WERI-Rb-1 (cell line): ENCODE results near the gene TOP1.

Experiments
- DNase-seq: peaks from one replicate; pipeline ENCODE4 v3.0.0-alpha.2; 2020
- H3K27ac ChIP-seq: fragments of 250-450 bp; sonication (Bioruptor Pico); 2 replicates; pipeline ENCODE4 v1.5.1; 2020; ENCODE audit warnings: mild to moderate bottlenecking, moderate library complexity
- H3K27me3 ChIP-seq: fragments of 250-450 bp; sonication (Bioruptor Pico); 2 replicates; pipeline ENCODE4 v1.5.1; 2021; ENCODE audit warnings: mild to moderate bottlenecking, low read depth, moderate library complexity; ENCODE audit not compliant: insufficient read depth, severe bottlenecking
- H3K36me3 ChIP-seq: fragments of 250-450 bp; sonication (Bioruptor Pico); 2 replicates; pipeline ENCODE4 v1.5.1; 2020; ENCODE audit warnings: mild to moderate bottlenecking, moderate library complexity
- H3K4me3 ChIP-seq: 2 replicates; pipeline ENCODE4 v1.5.1; 2011; ENCODE audit warnings: low read depth, mild to moderate bottlenecking, control low read depth, low read length
- H3K9me3 ChIP-seq: fragments of 250-450 bp; sonication (Bioruptor Pico); 2 replicates; pipeline ENCODE4 v1.5.1; 2021; ENCODE audit warnings: mild to moderate bottlenecking, moderate library complexity; ENCODE audit not compliant: severe bottlenecking
- CTCF ChIP-seq: IDR thresholded peaks from 2 replicates; pipeline ENCODE4 v1.5.1; 2011; ENCODE audit warnings: low read depth, mild to moderate bottlenecking, control low read depth, inconsistent platforms, low read length

Gene TOP1

GRCh38 chr20:41011551-41012067, 17.0 kb upstream of the TOP1 start:
- Histone ChIP-seq H3K4me3 (no peak overlapping the region), H3K36me3 (no peaks in the 10 kb centered on the region), H3K27me3 (no peaks in the 10 kb centered on the region), H3K9me3 (peaks cover 8% of the 10 kb centered on the region), H3K27ac (no peak overlapping the region)
- no peak for DNase-seq
- no peak for TF ChIP-seq CTCF

GRCh38 chr20:41014561-41015088, 14.0 kb upstream of the TOP1 start:
- Histone ChIP-seq H3K27me3 (no peaks in the 10 kb centered on the region), H3K27ac (no peak overlapping the region), H3K9me3 (peaks cover 2% of the 10 kb centered on the region), H3K36me3 (no peaks in the 10 kb centered on the region), H3K4me3 (no peak overlapping the region)
- TF ChIP-seq CTCF, result no peak
- no peak for DNase-seq

GRCh38 chr20:41017448-41018042, 11.1 kb upstream of the TOP1 start:
- no peak for TF ChIP-seq CTCF
- H3K4me3 ChIP-seq, result no peak overlapping the region
- H3K27me3 ChIP-seq, result no peaks in the 10 kb centered on the region
- H3K9me3 ChIP-seq, result peaks cover 2% of the 10 kb centered on the region
- H3K36me3 ChIP-seq, result no peaks in the 10 kb centered on the region
- DNase-seq, result no peak
- no peak overlapping the region for H3K27ac ChIP-seq

GRCh38 chr20:41018153-41018552, 10.5 kb upstream of the TOP1 start:
- Histone ChIP-seq H3K27ac (no peak overlapping the region), H3K36me3 (no peaks in the 10 kb centered on the region), H3K9me3 (peaks cover 2% of the 10 kb centered on the region), H3K4me3 (no peak overlapping the region), H3K27me3 (no peaks in the 10 kb centered on the region)
- DNase-seq, result no peak
- TF ChIP-seq CTCF, result no peak

GRCh38 chr20:41023549-41023948, 5.1 kb upstream of the TOP1 start:
- no peak for TF ChIP-seq CTCF
- DNase-seq, result no peak
- Histone ChIP-seq H3K27ac (no peak overlapping the region), H3K9me3 (no peaks in the 10 kb centered on the region), H3K27me3 (no peaks in the 10 kb centered on the region), H3K4me3 (no peak overlapping the region), H3K36me3 (no peaks in the 10 kb centered on the region)

- no peak for DNase-seq
- H3K27me3 ChIP-seq, result no peaks in the 10 kb centered on the region
- TF ChIP-seq CTCF, result no peak
- H3K4me3 ChIP-seq, result no peak overlapping the region
- no peaks in the 10 kb centered on the region for H3K9me3 ChIP-seq
- H3K36me3 ChIP-seq, result peaks cover 28% of the 10 kb centered on the region
- H3K27ac ChIP-seq, result no peak overlapping the region
Measured at GRCh38 chr20:41027366-41027765, 1.3 kb upstream of the TOP1 start.
